Measurements from ENCODE around the gene C19orf44.
"Not testable (repeated sequence)": the region's sequence is repeated elsewhere in the genome, so short reads cannot be mapped to it uniquely, and the experiment has no call there.

C19orf44 gene

GRCh38 chr19:16486476-16486875 is 9.7 kb upstream of the C19orf44 start:
- H3K4me1 ChIP-seq (ENCODE audit: control insufficient read depth in 2 of 2, insufficient read depth in 2 of 2, low read length in 2 of 2); H3K9me3 ChIP-seq (ENCODE audit: control insufficient read depth in 2 of 2, low read length in 2 of 2); H3K4me3 ChIP-seq (ENCODE audit: low read length in 2 of 2); H3K9ac ChIP-seq (ENCODE audit: low read depth in 1 of 2, low read length in 2 of 2); H3K27me3 ChIP-seq (ENCODE audit: control insufficient read depth in 2 of 2, insufficient read depth in 2 of 2, low read length in 2 of 2); H3K27ac ChIP-seq (ENCODE audit: low read depth in 2 of 2, low read length in 2 of 2); H3K36me3 ChIP-seq (ENCODE audit: control insufficient read depth in 2 of 2, insufficient read depth in 2 of 2, low read length in 2 of 2): not testable (repeated sequence)

- Histone ChIP-seq H3K27me3 (ENCODE audit: control insufficient read depth in 2 of 2, insufficient read depth in 2 of 2, low read length in 2 of 2) (no peaks in the 10 kb centered on the region), H3K4me3 (ENCODE audit: low read length in 2 of 2) (peak overlapping the region; percentile 86 to 94), H3K9me3 (ENCODE audit: control insufficient read depth in 2 of 2, low read length in 2 of 2) (no peaks in the 10 kb centered on the region), H3K4me1 (ENCODE audit: control insufficient read depth in 2 of 2, insufficient read depth in 2 of 2, low read length in 2 of 2) (peaks cover 8 to 9% of the 10 kb centered on the region in 2 donors), H3K36me3 (ENCODE audit: control insufficient read depth in 2 of 2, insufficient read depth in 2 of 2, low read length in 2 of 2) (peaks cover 0 to 2% of the 10 kb centered on the region in 2 donors), H3K27ac (ENCODE audit: low read depth in 2 of 2, low read length in 2 of 2) (peak overlapping the region; percentile 32 to 58), H3K9ac (ENCODE audit: low read depth in 1 of 2, low read length in 2 of 2) (peak overlapping the region; percentile 60 to 70)
Measured at GRCh38 chr19:16496613-16496983, 404 bp downstream of the C19orf44 start.

- Histone ChIP-seq H3K27me3 (ENCODE audit: control insufficient read depth in 2 of 2, insufficient read depth in 2 of 2, low read length in 2 of 2) (no peaks in the 10 kb centered on the region), H3K4me1 (ENCODE audit: control insufficient read depth in 2 of 2, insufficient read depth in 2 of 2, low read length in 2 of 2) (peaks cover 8 to 9% of the 10 kb centered on the region in 2 donors), H3K9ac (ENCODE audit: low read depth in 1 of 2, low read length in 2 of 2) (no peak overlapping the region), H3K36me3 (ENCODE audit: control insufficient read depth in 2 of 2, insufficient read depth in 2 of 2, low read length in 2 of 2) (peaks cover 0 to 2% of the 10 kb centered on the region in 2 donors), H3K27ac (ENCODE audit: low read depth in 2 of 2, low read length in 2 of 2) (no peak overlapping the region), H3K4me3 (ENCODE audit: low read length in 2 of 2) (peak overlapping the region; percentile 86 to 94), H3K9me3 (ENCODE audit: control insufficient read depth in 2 of 2, low read length in 2 of 2) (no peaks in the 10 kb centered on the region)
Measured at GRCh38 chr19:16497042-16497441, 848 bp downstream of the C19orf44 start.

GRCh38 chr19:16497837-16498236 is 1.6 kb downstream of the C19orf44 start:
- Histone ChIP-seq H3K4me3 (ENCODE audit: low read length in 2 of 2) (no peak overlapping the region), H3K9me3 (ENCODE audit: control insufficient read depth in 2 of 2, low read length in 2 of 2) (no peaks in the 10 kb centered on the region), H3K9ac (ENCODE audit: low read depth in 1 of 2, low read length in 2 of 2) (no peak overlapping the region), H3K27ac (ENCODE audit: low read depth in 2 of 2, low read length in 2 of 2) (no peak overlapping the region), H3K27me3 (ENCODE audit: control insufficient read depth in 2 of 2, insufficient read depth in 2 of 2, low read length in 2 of 2) (no peaks in the 10 kb centered on the region), H3K36me3 (ENCODE audit: control insufficient read depth in 2 of 2, insufficient read depth in 2 of 2, low read length in 2 of 2) (peaks cover 0 to 2% of the 10 kb centered on the region in 2 donors), H3K4me1 (ENCODE audit: control insufficient read depth in 2 of 2, insufficient read depth in 2 of 2, low read length in 2 of 2) (peaks cover 8 to 9% of the 10 kb centered on the region in 2 donors)

GRCh38 chr19:16504271-16504670 is 8.1 kb downstream of the C19orf44 start:
- Histone ChIP-seq H3K9ac (ENCODE audit: low read depth in 1 of 2, low read length in 2 of 2) (no peak overlapping the region), H3K27ac (ENCODE audit: low read depth in 2 of 2, low read length in 2 of 2) (no peak overlapping the region), H3K36me3 (ENCODE audit: control insufficient read depth in 2 of 2, insufficient read depth in 2 of 2, low read length in 2 of 2) (peaks cover 3 to 13% of the 10 kb centered on the region in 2 donors), H3K27me3 (ENCODE audit: control insufficient read depth in 2 of 2, insufficient read depth in 2 of 2, low read length in 2 of 2) (no peaks in the 10 kb centered on the region), H3K4me3 (ENCODE audit: low read length in 2 of 2) (no peak overlapping the region), H3K4me1 (ENCODE audit: control insufficient read depth in 2 of 2, insufficient read depth in 2 of 2, low read length in 2 of 2) (no peaks in the 10 kb centered on the region), H3K9me3 (ENCODE audit: control insufficient read depth in 2 of 2, low read length in 2 of 2) (no peaks in the 10 kb centered on the region)

GRCh38 chr19:16506161-16506560 is 10.0 kb downstream of the C19orf44 start:
- H3K27me3 ChIP-seq (ENCODE audit: control insufficient read depth in 2 of 2, insufficient read depth in 2 of 2, low read length in 2 of 2); H3K9ac ChIP-seq (ENCODE audit: low read depth in 1 of 2, low read length in 2 of 2); H3K9me3 ChIP-seq (ENCODE audit: control insufficient read depth in 2 of 2, low read length in 2 of 2); H3K4me3 ChIP-seq (ENCODE audit: low read length in 2 of 2); H3K27ac ChIP-seq (ENCODE audit: low read depth in 2 of 2, low read length in 2 of 2); H3K4me1 ChIP-seq (ENCODE audit: control insufficient read depth in 2 of 2, insufficient read depth in 2 of 2, low read length in 2 of 2): not testable (repeated sequence)
- H3K36me3 ChIP-seq (ENCODE audit: control insufficient read depth in 2 of 2, insufficient read depth in 2 of 2, low read length in 2 of 2) = peaks cover 7 to 18% of the 10 kb centered on the region in 2 donors

- H3K27ac ChIP-seq (ENCODE audit: low read depth in 2 of 2, low read length in 2 of 2) = no peak overlapping the region
Measured at GRCh38 chr19:16506961-16507360, 10.8 kb downstream of the C19orf44 start.

GRCh38 chr19:16508546-16508945 is 12.4 kb downstream of the C19orf44 start:
- Histone ChIP-seq H3K36me3 (ENCODE audit: control insufficient read depth in 2 of 2, insufficient read depth in 2 of 2, low read length in 2 of 2) (peaks cover 4 to 14% of the 10 kb centered on the region in 2 donors), H3K27me3 (ENCODE audit: control insufficient read depth in 2 of 2, insufficient read depth in 2 of 2, low read length in 2 of 2) (no peaks in the 10 kb centered on the region), H3K9me3 (ENCODE audit: control insufficient read depth in 2 of 2, low read length in 2 of 2) (no peaks in the 10 kb centered on the region), H3K4me3 (ENCODE audit: low read length in 2 of 2) (no peak overlapping the region), H3K27ac (ENCODE audit: low read depth in 2 of 2, low read length in 2 of 2) (no peak overlapping the region), H3K4me1 (ENCODE audit: control insufficient read depth in 2 of 2, insufficient read depth in 2 of 2, low read length in 2 of 2) (no peaks in the 10 kb centered on the region), H3K9ac (ENCODE audit: low read depth in 1 of 2, low read length in 2 of 2) (no peak overlapping the region)

More at GRCh38 chr19:16506961-16507360, 10.8 kb downstream of the C19orf44 start:
- Histone ChIP-seq H3K27me3 (ENCODE audit: control insufficient read depth in 2 of 2, insufficient read depth in 2 of 2, low read length in 2 of 2) (no peaks in the 10 kb centered on the region), H3K9ac (ENCODE audit: low read depth in 1 of 2, low read length in 2 of 2) (no peak overlapping the region), H3K4me3 (ENCODE audit: low read length in 2 of 2) (no peak overlapping the region), H3K9me3 (ENCODE audit: control insufficient read depth in 2 of 2, low read length in 2 of 2) (no peaks in the 10 kb centered on the region), H3K36me3 (ENCODE audit: control insufficient read depth in 2 of 2, insufficient read depth in 2 of 2, low read length in 2 of 2) (peaks cover 7 to 18% of the 10 kb centered on the region in 2 donors), H3K4me1 (ENCODE audit: control insufficient read depth in 2 of 2, insufficient read depth in 2 of 2, low read length in 2 of 2) (no peaks in the 10 kb centered on the region)

- Histone ChIP-seq H3K9ac (ENCODE audit: low read depth in 1 of 2, low read length in 2 of 2) (no peak overlapping the region), H3K36me3 (ENCODE audit: control insufficient read depth in 2 of 2, insufficient read depth in 2 of 2, low read length in 2 of 2) (peaks cover 4 to 10% of the 10 kb centered on the region in 2 donors), H3K4me1 (ENCODE audit: control insufficient read depth in 2 of 2, insufficient read depth in 2 of 2, low read length in 2 of 2) (no peaks in the 10 kb centered on the region), H3K27me3 (ENCODE audit: control insufficient read depth in 2 of 2, insufficient read depth in 2 of 2, low read length in 2 of 2) (no peaks in the 10 kb centered on the region), H3K9me3 (ENCODE audit: control insufficient read depth in 2 of 2, low read length in 2 of 2) (no peaks in the 10 kb centered on the region), H3K27ac (ENCODE audit: low read depth in 2 of 2, low read length in 2 of 2) (no peak overlapping the region), H3K4me3 (ENCODE audit: low read length in 2 of 2) (no peak overlapping the region)
Measured at GRCh38 chr19:16509141-16510061, 13.2 kb downstream of the C19orf44 start.

- H3K27me3 ChIP-seq (ENCODE audit: control insufficient read depth in 2 of 2, insufficient read depth in 2 of 2, low read length in 2 of 2); H3K9ac ChIP-seq (ENCODE audit: low read depth in 1 of 2, low read length in 2 of 2); H3K9me3 ChIP-seq (ENCODE audit: control insufficient read depth in 2 of 2, low read length in 2 of 2); H3K27ac ChIP-seq (ENCODE audit: low read depth in 2 of 2, low read length in 2 of 2); H3K4me3 ChIP-seq (ENCODE audit: low read length in 2 of 2); H3K4me1 ChIP-seq (ENCODE audit: control insufficient read depth in 2 of 2, insufficient read depth in 2 of 2, low read length in 2 of 2): not testable (repeated sequence)
- peaks cover 11 to 19% of the 10 kb centered on the region in 2 donors for H3K36me3 ChIP-seq (ENCODE audit: control insufficient read depth in 2 of 2, insufficient read depth in 2 of 2, low read length in 2 of 2)
Measured at GRCh38 chr19:16512611-16513010, 16.4 kb downstream of the C19orf44 start.

All from mucosa of rectum (tissue), 2 donors.